Spleen (tissue), 11 donors: ENCODE results near the gene HINFP. TPM values are rescaled to one million over a fixed set of nuclear protein-coding genes. Genes with fewer than 3 reads are reported as not detected.

Source experiments
- DNase-seq: peaks from one replicate; pipeline ENCODE4 v3.0.0-alpha.2; 2020
- H3K27ac ChIP-seq, 8 donors: fragments of 200-600 bp; sonication (generic) in 7 of 8; 1 replicate in 4 of 8; 2 replicates in 4 of 8; pipeline versions ENCODE4 v1.5.0 to v1.8.0; 2016 to 2021; ENCODE audit warnings: inconsistent platforms in 4 of 8, mild to moderate bottlenecking in 4 of 8, moderate library complexity in 1 of 8
- H3K27me3 ChIP-seq, 7 donors: fragments of 200-600 bp; sonication (generic) in 6 of 7; replicated peaks in 1 of 7; 1 replicate in 4 of 7; 2 replicates in 3 of 7; pipeline versions ENCODE4 v1.5.0 to v1.8.0; 2016 to 2021; ENCODE audit warnings: inconsistent platforms in 3 of 7, mild to moderate bottlenecking in 1 of 7
- H3K36me3 ChIP-seq, 6 donors: fragments of 200-600 bp; sonication (generic) in 5 of 6; 1 replicate in 4 of 6; 2 replicates in 2 of 6; pipeline versions ENCODE4 v1.5.0 to v1.8.0; 2016 to 2021; ENCODE audit warnings: inconsistent platforms in 2 of 6
- H3K4me1 ChIP-seq, 6 donors: fragments of 200-600 bp; sonication (generic) in 5 of 6; 1 replicate in 3 of 6; 2 replicates in 3 of 6; pipeline versions ENCODE4 v1.5.0 to v1.8.0; 2016 to 2021; ENCODE audit warnings: inconsistent platforms in 3 of 6
- H3K4me3 ChIP-seq, 8 donors: fragments of 200-600 bp; sonication (generic) in 7 of 8; 1 replicate in 4 of 8; 2 replicates in 4 of 8; pipeline versions ENCODE4 v1.5.0 to v1.8.0; 2016 to 2021; ENCODE audit warnings: inconsistent platforms in 4 of 8, mild to moderate bottlenecking in 4 of 8, moderate library complexity in 2 of 8
- H3K9me3 ChIP-seq, 8 donors: fragments of 200-600 bp; sonication (generic) in 7 of 8; 1 replicate in 4 of 8; 2 replicates in 4 of 8; pipeline versions ENCODE4 v1.5.0 to v1.8.0; 2016 to 2021; ENCODE audit warnings: inconsistent platforms in 4 of 8
- POLR2A ChIP-seq, 3 donors: fragments of 450-650 bp; IDR thresholded peaks; one replicate each; pipeline ENCODE4 v1.5.1; 2017; ENCODE audit warnings: antibody characterized with exemption in 3 of 3, mild to moderate bottlenecking in 1 of 3
- POLR2AphosphoS5 ChIP-seq, 3 donors: sonication (generic); formaldehyde crosslinking; IDR thresholded peaks; one replicate each; pipeline ENCODE4 v1.5.1; 2017; ENCODE audit warnings: antibody characterized with exemption in 3 of 3
- WGBS, 5 donors: extraction: QIAGEN DNeasy Blood & Tissue Kit in 3 of 5; methylation state at CpG; one replicate each; pipeline versions ENCODE4 v1.1.5 to v1.1.7; 2013 to 2018; 5-methylcytosine and 5-hydroxymethylcytosine counted together
- intact Hi-C: fragments of 100-400 bp; cut with DNase I; formaldehyde crosslinking; loops from one replicate; pipeline ENCODE4 v1.15.0; 2023; ENCODE audit warnings: low total_unique reads
- polyA plus RNA-seq, 3 donors: library from polyadenylated mRNA; stranded (reverse); fragments of 200-250 nt; gene quantifications; one replicate each; pipeline ENCODE4 v1.2.1, GENCODE V29; 2013
- total RNA-seq, 7 donors: library from RNA; depleted of rRNA in 3 of 7; stranded (reverse); fragments of >200 nt in 3 of 7; fragmentation: NEBNext Ultra II Directional in 4 of 7; extraction: Animal tissue kit (Norgen Biotek cat#: 25700) in 4 of 7; gene quantifications; one replicate each; pipeline versions ENCODE4 v1.1.0 to v1.2.1, GENCODE V29; 2016 to 2021
- TF ChIP-seq, protein P1 (sequence below), 11 experiments: fragments of 200-600 bp in 7 of 11; fragments of 450-650 bp in 4 of 11; sonication (generic) in 4 of 11; IDR thresholded peaks in 8 of 11; conservative IDR thresholded peaks in 3 of 11; 1 replicate in 7 of 11; 2 replicates in 4 of 11; pipeline versions ENCODE4 v1.4.0 to v1.8.0; 2016 to 2021; ENCODE audit warnings: antibody characterized with exemption in 11 of 11, inconsistent platforms in 4 of 11, mild to moderate bottlenecking in 1 of 11
- donor health status: healthy with polysubstance abuse.
- donor health status: DM: no; HTN: no; CAD: no; lungs with moderate emphysema.
- donor health status: DM: no; HTN: no; CAD: no.
- donor health status: Bipolar disorder and iron deficiency.
- donor health status: healthy.
- donor health status: DM: no; HTN: no; CAD: no.
- donor health status: DM: yes; HTN: yes; CAD: no.

HINFP gene
- total and polyA plus RNA-seq, 10 donors, result 12.8 to 40.7 (median 33.0) TPM

DNA sequence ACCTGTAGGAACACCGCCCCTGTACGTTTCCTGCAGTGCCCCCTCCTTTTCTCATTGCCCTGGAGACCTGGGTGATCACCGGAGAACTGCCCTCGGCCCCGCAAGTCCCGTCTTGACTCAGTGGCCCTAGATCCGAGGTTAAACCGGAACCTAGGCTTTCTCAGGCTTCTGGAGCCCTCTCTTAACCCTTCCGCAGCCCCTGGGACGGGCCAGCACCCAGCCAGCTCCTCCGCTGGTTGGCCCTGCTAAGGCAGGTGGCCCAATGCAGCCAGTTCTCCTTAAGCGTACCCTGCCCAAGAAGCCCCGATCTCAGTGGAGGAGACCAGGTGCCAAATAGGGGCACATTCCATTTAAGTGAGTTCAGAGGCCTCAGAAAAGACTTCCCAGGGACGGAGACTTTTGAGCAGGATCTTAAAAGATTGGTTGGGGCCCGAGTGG, 47.9 kb downstream of the HINFP start:
- Histone ChIP-seq H3K27me3 (no peaks in the 10 kb centered on the region), H3K4me1 (peaks cover 3 to 32% (median 17%) of the 10 kb centered on the region in 6 donors), H3K4me3 (peak overlapping the region; percentile 62 to 94 (median 76)), H3K9me3 (no peaks in the 10 kb centered on the region), H3K36me3 (peaks cover 0 to 24% (median 9%) of the 10 kb centered on the region in 6 donors), H3K27ac (peak overlapping the region; percentile 87 to 99 (median 94))
- DNase-seq, result peak; percentile 85
- intact Hi-C loops, result no loop called here
- WGBS, 5 donors, result 13 to 21% (median 15%) methylated on average over 7 to 15 of the region's 15 CpGs
- TF ChIP-seq POLR2AphosphoS5 (IDR thresholded peaks at IDR 0.05) (no peak), POLR2A (IDR thresholded peaks at IDR 0.05) (no peak)
- TF ChIP-seq, protein P1, sequence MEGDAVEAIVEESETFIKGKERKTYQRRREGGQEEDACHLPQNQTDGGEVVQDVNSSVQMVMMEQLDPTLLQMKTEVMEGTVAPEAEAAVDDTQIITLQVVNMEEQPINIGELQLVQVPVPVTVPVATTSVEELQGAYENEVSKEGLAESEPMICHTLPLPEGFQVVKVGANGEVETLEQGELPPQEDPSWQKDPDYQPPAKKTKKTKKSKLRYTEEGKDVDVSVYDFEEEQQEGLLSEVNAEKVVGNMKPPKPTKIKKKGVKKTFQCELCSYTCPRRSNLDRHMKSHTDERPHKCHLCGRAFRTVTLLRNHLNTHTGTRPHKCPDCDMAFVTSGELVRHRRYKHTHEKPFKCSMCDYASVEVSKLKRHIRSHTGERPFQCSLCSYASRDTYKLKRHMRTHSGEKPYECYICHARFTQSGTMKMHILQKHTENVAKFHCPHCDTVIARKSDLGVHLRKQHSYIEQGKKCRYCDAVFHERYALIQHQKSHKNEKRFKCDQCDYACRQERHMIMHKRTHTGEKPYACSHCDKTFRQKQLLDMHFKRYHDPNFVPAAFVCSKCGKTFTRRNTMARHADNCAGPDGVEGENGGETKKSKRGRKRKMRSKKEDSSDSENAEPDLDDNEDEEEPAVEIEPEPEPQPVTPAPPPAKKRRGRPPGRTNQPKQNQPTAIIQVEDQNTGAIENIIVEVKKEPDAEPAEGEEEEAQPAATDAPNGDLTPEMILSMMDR (IDR thresholded peaks at IDR 0.05 in 8 of 11, conservative IDR thresholded peaks at IDR 0.05 in 3 of 11), result no peak

DNA sequence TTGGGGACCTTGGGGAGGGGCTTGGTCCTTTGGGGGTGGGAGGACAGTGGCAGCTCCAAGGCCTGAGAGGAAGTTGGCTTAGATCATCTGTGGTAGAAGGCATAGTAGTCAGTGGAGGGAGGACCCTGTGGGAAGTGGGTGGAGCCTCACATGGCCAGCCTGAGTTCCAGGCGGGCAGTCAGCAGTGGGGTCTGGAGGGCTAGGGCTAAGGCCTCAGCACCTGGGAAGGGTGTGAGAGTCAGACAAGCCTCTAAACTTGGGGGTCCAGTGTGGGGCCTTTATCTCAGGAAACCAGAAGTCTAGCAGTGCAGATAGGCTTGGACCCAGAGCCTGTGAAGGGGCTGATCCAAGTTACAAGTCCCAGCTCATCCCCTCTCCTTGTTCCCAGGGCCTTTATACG, 51.1 kb downstream of the HINFP start:
- no peaks in the 10 kb centered on the region for H3K27me3 ChIP-seq
- H3K4me3 ChIP-seq, result no peak overlapping the region
- WGBS, 5 donors, result 62 to 84% (median 70%) methylated on average over 2 of the region's 2 CpGs
- intact Hi-C loops, result no loop called here
- H3K4me1 ChIP-seq, result peaks cover 3 to 46% (median 18%) of the 10 kb centered on the region in 6 donors
- peaks cover 0 to 56% (median 22%) of the 10 kb centered on the region in 6 donors for H3K36me3 ChIP-seq
- H3K27ac ChIP-seq, result peak overlapping the region in 2 of 8 donors; percentile 9 to 31
- no peaks in the 10 kb centered on the region for H3K9me3 ChIP-seq
- DNase-seq, result no peak
- TF ChIP-seq POLR2AphosphoS5 (IDR thresholded peaks at IDR 0.05) (no peak), POLR2A (IDR thresholded peaks at IDR 0.05) (no peak)
- TF ChIP-seq, protein P1 (IDR thresholded peaks at IDR 0.05 in 8 of 11, conservative IDR thresholded peaks at IDR 0.05 in 3 of 11), result no peak

DNA sequence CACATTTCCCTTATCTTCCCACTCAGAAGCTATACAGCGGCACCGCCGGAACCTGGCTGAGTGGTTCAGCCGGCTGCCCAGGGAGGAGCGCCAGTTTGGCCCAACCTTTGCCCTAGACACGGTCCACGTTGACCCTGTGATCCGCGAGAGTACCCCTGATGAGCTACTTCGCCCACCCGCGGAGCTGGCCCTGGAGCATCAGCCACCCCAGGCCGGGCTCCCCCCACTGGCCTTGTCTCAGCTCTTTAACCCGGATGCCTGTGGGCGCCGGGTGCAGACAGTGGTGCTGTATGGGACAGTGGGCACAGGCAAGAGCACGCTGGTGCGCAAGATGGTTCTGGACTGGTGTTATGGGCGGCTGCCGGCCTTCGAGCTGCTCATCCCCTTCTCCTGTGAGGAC, 52.1 kb downstream of the HINFP start:
- Histone ChIP-seq H3K36me3 (peaks cover 0 to 61% (median 23%) of the 10 kb centered on the region in 6 donors), H3K4me3 (no peak overlapping the region), H3K4me1 (peaks cover 3 to 51% (median 24%) of the 10 kb centered on the region in 6 donors), H3K27ac (no peak overlapping the region), H3K27me3 (no peaks in the 10 kb centered on the region), H3K9me3 (no peaks in the 10 kb centered on the region)
- TF ChIP-seq, protein P1 (IDR thresholded peaks at IDR 0.05 in 8 of 11, conservative IDR thresholded peaks at IDR 0.05 in 3 of 11), result no peak
- TF ChIP-seq POLR2AphosphoS5 (IDR thresholded peaks at IDR 0.05) (no peak), POLR2A (IDR thresholded peaks at IDR 0.05) (no peak)
- DNase-seq, result no peak
- intact Hi-C loops, result no loop called here
- WGBS, 5 donors, result 94 to 97% (median 96%) methylated on average over 21 of the region's 21 CpGs

DNA sequence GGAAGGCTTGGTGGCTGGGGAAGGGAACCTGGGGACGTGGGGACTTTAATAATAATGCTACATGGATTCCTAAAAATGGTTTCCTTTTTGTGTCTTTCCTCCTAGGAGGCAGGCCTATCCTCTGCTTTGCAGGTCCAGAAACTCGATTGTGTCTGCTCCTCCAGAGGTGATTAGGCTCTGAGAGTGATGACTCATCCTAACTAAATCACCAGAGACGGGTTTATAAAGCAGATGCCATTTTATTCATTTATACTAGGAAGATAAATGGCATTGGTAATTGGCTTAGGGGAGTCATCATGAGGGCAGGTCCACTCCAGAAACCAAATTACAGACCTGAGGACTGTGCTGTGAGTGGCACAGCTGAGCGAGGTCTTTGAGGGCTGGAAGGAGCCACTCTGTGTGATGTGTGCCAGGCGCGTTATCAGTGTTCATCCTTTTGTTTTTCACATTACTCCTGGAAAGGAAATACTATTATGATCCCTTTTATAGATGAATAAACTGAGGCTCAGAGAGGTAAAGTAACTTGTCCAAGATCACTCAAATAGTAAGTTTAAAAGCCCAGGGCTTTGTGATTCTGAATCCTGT, 54.2 kb downstream of the HINFP start:
- no peaks in the 10 kb centered on the region for H3K27me3 ChIP-seq
- intact Hi-C loops, result no loop called here
- H3K36me3 ChIP-seq, result peaks cover 0 to 75% (median 30%) of the 10 kb centered on the region in 6 donors
- H3K27ac ChIP-seq, result no peak overlapping the region
- H3K4me1 ChIP-seq, result peaks cover 4 to 45% (median 18%) of the 10 kb centered on the region in 6 donors
- TF ChIP-seq, protein P1 (IDR thresholded peaks at IDR 0.05 in 8 of 11, conservative IDR thresholded peaks at IDR 0.05 in 3 of 11), result no peak
- TF ChIP-seq POLR2AphosphoS5 (IDR thresholded peaks at IDR 0.05) (no peak), POLR2A (IDR thresholded peaks at IDR 0.05) (no peak)
- DNase-seq, result no peak
- H3K9me3 ChIP-seq, result no peaks in the 10 kb centered on the region
- no peak overlapping the region for H3K4me3 ChIP-seq
- WGBS, 5 donors, result 76 to 87% (median 79%) methylated on average over 6 of the region's 6 CpGs
